ENCODE results near the gene SAE1. TPM values are rescaled to one million over a fixed set of nuclear protein-coding genes. Genes with fewer than 3 reads are reported as not detected.
"Not testable (repeated sequence)": the region's sequence is repeated elsewhere in the genome, so short reads cannot be mapped to it uniquely, and the experiment has no call there.

The SAE1 gene
- total RNA-seq, 1 donor from 2014 or later: 141 TPM

DNA sequence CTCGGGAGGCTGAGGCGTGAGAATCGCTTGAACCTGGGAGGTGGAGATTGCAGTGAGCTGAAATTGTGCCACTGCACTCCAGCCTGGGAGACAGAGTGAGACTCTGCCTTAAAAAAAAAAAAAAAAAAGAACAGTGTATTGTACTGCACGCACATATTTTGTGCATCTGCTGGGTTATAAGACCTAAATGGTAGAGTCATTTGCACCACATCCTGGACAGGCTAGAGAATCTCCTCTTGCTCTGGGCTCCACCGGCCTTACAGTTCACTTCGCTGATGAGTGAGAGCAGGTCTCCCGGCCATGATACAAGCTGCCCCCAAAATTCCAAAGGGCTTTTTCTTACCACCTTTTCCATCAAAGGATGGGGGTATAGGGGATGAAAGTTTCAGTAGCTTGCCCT lies 7.2 kb upstream of the SAE1 start:
- no peaks in the 10 kb centered on the region for H3K4me1 Mint-ChIP-seq (ENCODE audit: low read depth)
- no peak overlapping the region for H3K27ac Mint-ChIP-seq
- no peak overlapping the region for H3K4me3 Mint-ChIP-seq
- no peak for DNase-seq (ENCODE audit: low spot score)
- no peaks in the 10 kb centered on the region for H3K36me3 Mint-ChIP-seq (ENCODE audit: low read depth)
- H3K27me3 Mint-ChIP-seq (ENCODE audit: insufficient read depth): peaks cover 5% of the 10 kb centered on the region
- intact Hi-C loops (cut with micrococcal nuclease): no loop called here
- no peaks in the 10 kb centered on the region for H3K9me3 Mint-ChIP-seq

DNA sequence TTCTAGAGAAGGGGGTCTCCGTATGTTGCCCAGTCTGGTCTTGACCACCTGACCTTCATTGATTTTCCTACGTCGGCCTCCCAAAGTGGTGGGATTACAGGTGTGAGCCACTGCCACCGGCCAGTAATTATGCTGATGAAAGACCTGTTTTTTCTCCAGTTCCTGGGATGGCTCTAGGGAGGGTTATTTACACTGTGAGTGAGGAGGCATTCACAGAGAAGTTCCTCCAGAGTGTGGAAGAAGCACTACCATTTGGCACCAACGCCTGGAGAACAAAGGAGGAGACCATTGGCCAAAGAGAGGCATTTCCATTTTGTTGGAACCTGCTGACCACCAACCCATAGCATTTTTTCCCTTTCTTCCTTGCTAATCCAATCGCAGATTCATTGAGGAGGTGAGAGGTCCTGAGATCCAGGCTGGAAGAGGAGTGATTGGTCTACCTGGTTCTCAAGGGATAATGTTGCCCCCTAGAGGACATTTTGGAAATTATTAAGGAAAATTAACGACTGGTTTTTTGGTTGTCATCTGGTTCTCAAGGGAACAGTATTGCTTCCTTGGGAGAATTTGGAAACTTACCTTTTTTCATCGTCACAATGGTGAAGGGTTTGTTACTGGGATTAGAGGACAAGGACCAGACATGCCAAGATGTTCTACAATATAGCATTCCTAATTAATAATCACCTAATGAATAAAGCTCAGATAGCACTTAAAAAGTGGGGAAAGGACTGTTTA lies 5.5 kb upstream of the SAE1 start:
- Mint-ChIP-seq H3K9me3 (no peaks in the 10 kb centered on the region), H3K27me3 (ENCODE audit: insufficient read depth) (peaks cover 5% of the 10 kb centered on the region), H3K4me3 (no peak overlapping the region), H3K4me1 (ENCODE audit: low read depth) (peaks cover 4% of the 10 kb centered on the region), H3K36me3 (ENCODE audit: low read depth) (no peaks in the 10 kb centered on the region), H3K27ac (no peak overlapping the region)
- intact Hi-C loops (cut with micrococcal nuclease): loop anchor here (1.0 kb wide), 3 partner anchors 46 to 112 kb away; no protein-coding TSS in a partner anchor
- no peak for DNase-seq (ENCODE audit: low spot score)

DNA sequence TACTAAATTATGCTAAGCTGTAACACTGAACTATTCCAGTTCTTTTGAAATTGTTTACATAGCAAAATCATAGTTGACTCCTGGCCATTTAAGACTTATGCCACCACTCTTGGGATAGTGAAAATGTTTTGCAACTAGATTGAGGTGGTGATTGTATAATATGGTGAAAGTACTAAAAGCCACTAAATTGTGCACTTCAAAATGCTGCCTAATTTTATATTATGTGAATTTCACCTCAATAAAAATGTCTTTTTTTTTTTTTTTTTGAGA lies 5.0 kb upstream of the SAE1 start:
- H3K9me3 Mint-ChIP-seq: peaks cover 3% of the 10 kb centered on the region
- intact Hi-C loops (cut with micrococcal nuclease): loop anchor here (1.0 kb wide), 3 partner anchors 46 to 112 kb away; no protein-coding TSS in a partner anchor
- no peak overlapping the region for H3K27ac Mint-ChIP-seq
- peaks cover 9% of the 10 kb centered on the region for H3K4me1 Mint-ChIP-seq (ENCODE audit: low read depth)
- peaks cover 5% of the 10 kb centered on the region for H3K27me3 Mint-ChIP-seq (ENCODE audit: insufficient read depth)
- no peak overlapping the region for H3K4me3 Mint-ChIP-seq
- peaks cover 4% of the 10 kb centered on the region for H3K36me3 Mint-ChIP-seq (ENCODE audit: low read depth)
- DNase-seq (ENCODE audit: low spot score): no peak

DNA sequence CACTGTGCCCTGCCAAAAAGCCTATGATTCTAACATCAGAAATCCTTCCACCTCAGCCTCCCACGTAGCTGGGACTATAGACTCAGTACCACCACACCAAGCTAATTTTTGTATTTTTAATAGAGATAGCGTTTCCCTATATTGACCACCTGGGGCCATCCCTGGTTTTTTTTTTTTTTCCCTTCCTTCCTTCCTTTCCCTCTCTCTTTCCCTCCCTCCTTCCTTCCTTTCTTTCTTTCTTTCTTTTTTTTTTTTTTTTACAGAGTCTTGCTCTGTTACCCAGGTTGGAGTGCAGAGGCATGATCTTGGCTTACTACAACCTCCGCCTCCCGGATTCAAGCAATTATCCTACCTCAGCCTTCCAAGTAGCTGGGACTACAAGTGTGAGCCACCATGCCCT lies 1.1 kb upstream of the SAE1 start:
- H3K27me3 Mint-ChIP-seq (ENCODE audit: insufficient read depth): peaks cover 4% of the 10 kb centered on the region
- H3K36me3 Mint-ChIP-seq (ENCODE audit: low read depth): peaks cover 28% of the 10 kb centered on the region
- intact Hi-C loops (cut with micrococcal nuclease): no loop called here
- no peak for DNase-seq (ENCODE audit: low spot score)
- peaks cover 46% of the 10 kb centered on the region for H3K4me1 Mint-ChIP-seq (ENCODE audit: low read depth)
- H3K9me3 Mint-ChIP-seq: peaks cover 3% of the 10 kb centered on the region
- H3K27ac Mint-ChIP-seq: no peak overlapping the region
- H3K4me3 Mint-ChIP-seq: peak overlapping the region; percentile 13

DNA sequence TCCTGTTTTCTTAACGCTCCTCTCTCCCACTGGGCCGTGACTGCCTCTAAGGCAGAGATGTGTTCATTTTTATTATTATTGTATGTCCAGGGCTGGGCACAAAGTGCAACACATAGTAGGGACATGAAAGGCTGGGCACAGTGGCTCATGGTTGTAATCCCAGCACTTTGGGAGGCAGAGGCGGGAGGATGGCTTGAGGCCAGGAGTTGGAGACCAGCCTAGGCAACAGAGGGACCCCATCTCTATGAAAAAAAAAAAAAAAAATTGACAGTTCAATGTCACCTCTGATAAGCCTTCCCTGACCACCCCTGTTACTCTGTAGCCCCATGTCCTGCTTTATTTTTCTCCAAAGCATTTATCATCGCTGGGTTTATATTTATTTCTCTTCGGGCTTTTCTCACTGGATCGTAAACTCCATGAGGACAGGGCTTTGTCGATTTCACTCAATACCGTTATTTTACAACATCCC lies 481 bp upstream of the SAE1 start:
- Mint-ChIP-seq H3K9me3 (peaks cover 3% of the 10 kb centered on the region), H3K36me3 (ENCODE audit: low read depth) (peaks cover 31% of the 10 kb centered on the region), H3K27ac (peak overlapping the region; percentile 97), H3K27me3 (ENCODE audit: insufficient read depth) (peaks cover 4% of the 10 kb centered on the region), H3K4me3 (peak overlapping the region; percentile 100), H3K4me1 (ENCODE audit: low read depth) (peaks cover 51% of the 10 kb centered on the region)
- DNase-seq (ENCODE audit: low spot score): no peak
- intact Hi-C loops (cut with micrococcal nuclease): loop anchor here (1.0 to 2.0 kb wide), 5 partner anchors 17 to 144 kb away; partner anchors contain the start of genes INAFM1 and ZC3H4

GRCh38 chr19:47132194-47132852 lies 1.7 kb downstream of the SAE1 start:
- DNase-seq (ENCODE audit: low spot score): no peak
- intact Hi-C loops (cut with micrococcal nuclease): no loop called here
- peaks cover 3% of the 10 kb centered on the region for H3K9me3 Mint-ChIP-seq
- H3K36me3 Mint-ChIP-seq (ENCODE audit: low read depth): peaks cover 35% of the 10 kb centered on the region
- H3K4me1 Mint-ChIP-seq (ENCODE audit: low read depth): peaks cover 56% of the 10 kb centered on the region
- H3K27ac Mint-ChIP-seq: peak overlapping the region; percentile 52
- peak overlapping the region; percentile 100 for H3K4me3 Mint-ChIP-seq
- H3K27me3 Mint-ChIP-seq (ENCODE audit: insufficient read depth): peaks cover 2% of the 10 kb centered on the region

DNA sequence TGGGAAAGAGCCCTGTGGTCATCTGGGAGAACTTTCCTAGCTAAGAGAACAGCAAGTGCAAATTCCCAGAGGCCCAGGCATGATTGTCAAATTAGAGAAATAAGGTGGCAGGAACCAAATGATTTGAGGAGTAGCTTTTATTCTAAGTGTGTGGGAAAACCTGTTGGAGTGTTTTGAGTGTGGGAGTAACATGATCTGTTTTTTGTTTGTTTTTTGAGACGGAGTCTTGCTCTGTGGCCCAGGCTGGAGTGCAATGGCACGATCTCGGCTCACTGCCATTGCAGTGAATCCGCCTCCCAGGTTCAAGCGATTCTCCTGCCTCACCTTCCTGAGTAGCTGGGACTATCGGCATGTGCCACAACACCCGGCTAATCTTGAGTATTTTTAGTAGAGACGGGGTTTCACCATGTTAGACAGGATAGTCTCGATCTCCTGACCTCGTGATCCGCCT lies 2.4 kb downstream of the SAE1 start:
- Mint-ChIP-seq H3K4me1 (ENCODE audit: low read depth) (peaks cover 56% of the 10 kb centered on the region), H3K36me3 (ENCODE audit: low read depth) (peaks cover 35% of the 10 kb centered on the region), H3K27me3 (ENCODE audit: insufficient read depth) (peaks cover under 1% of the 10 kb centered on the region), H3K27ac (peak overlapping the region; percentile 9), H3K9me3 (peaks cover 3% of the 10 kb centered on the region), H3K4me3 (peak overlapping the region; percentile 34)
- no peak for DNase-seq (ENCODE audit: low spot score)
- intact Hi-C loops (cut with micrococcal nuclease): no loop called here

GRCh38 chr19:47134545-47134944 lies 3.9 kb downstream of the SAE1 start:
- peaks cover 3% of the 10 kb centered on the region for H3K9me3 Mint-ChIP-seq
- intact Hi-C loops (cut with micrococcal nuclease): no loop called here
- H3K36me3 Mint-ChIP-seq (ENCODE audit: low read depth): peaks cover 41% of the 10 kb centered on the region
- H3K27ac Mint-ChIP-seq: peak overlapping the region; percentile 53
- H3K4me3 Mint-ChIP-seq: peak overlapping the region; percentile 2
- H3K4me1 Mint-ChIP-seq (ENCODE audit: low read depth): peaks cover 62% of the 10 kb centered on the region
- no peaks in the 10 kb centered on the region for H3K27me3 Mint-ChIP-seq (ENCODE audit: insufficient read depth)
- DNase-seq (ENCODE audit: low spot score): no peak

DNA sequence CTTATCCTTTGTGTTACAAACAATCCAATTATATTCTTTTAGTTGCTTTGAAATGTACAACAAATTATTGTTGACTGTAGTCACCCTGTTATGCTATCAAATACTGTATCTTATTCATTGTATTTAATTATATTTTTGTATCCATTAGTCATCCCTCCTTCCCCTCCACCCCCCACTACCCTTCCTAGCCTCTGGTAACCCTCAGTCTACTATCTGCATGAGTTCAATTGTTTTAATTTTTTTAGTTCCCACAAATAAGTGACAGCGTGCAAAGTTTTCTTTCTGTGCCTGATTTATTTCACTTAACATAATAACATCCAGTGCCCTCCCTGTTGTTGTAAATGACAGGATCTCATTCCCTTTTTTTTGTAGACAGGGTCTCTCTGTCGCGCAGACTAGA lies 4.5 kb downstream of the SAE1 start:
- Mint-ChIP-seq H3K9me3 (peaks cover 3% of the 10 kb centered on the region), H3K36me3 (ENCODE audit: low read depth) (peaks cover 41% of the 10 kb centered on the region), H3K4me1 (ENCODE audit: low read depth) (peaks cover 58% of the 10 kb centered on the region), H3K27ac (peak overlapping the region; percentile 74), H3K27me3 (ENCODE audit: insufficient read depth) (no peaks in the 10 kb centered on the region), H3K4me3 (peak overlapping the region; percentile 42)
- no peak for DNase-seq (ENCODE audit: low spot score)
- intact Hi-C loops (cut with micrococcal nuclease): no loop called here

DNA sequence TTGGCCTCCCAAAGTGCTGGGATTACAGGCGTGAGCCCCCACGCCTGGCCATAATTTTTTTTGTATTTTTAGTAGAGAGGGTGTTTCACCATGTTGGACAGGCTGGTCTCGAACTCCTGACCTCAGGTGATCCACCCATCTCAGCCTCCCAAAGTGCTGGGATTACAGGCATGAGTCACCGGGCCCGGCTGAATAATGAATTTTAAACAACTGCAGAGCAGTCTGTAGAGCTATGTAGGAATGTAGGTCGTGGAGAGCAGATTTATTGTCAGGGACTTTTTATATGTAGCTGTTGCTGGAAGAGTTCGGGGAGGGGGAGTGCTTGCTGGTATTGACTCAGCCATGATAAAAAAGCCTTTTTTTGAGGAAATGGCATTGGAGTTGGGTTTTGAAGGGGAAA lies 10.6 kb downstream of the SAE1 start:
- DNase-seq (ENCODE audit: low spot score); H3K4me3 Mint-ChIP-seq; intact Hi-C loops (cut with micrococcal nuclease); H3K27me3 Mint-ChIP-seq (ENCODE audit: insufficient read depth); H3K9me3 Mint-ChIP-seq; H3K27ac Mint-ChIP-seq: not testable (repeated sequence)
- Mint-ChIP-seq H3K36me3 (ENCODE audit: low read depth) (peaks cover 31% of the 10 kb centered on the region), H3K4me1 (ENCODE audit: low read depth) (peaks cover 36% of the 10 kb centered on the region)

- H3K4me3 Mint-ChIP-seq: no peak overlapping the region
- H3K27ac Mint-ChIP-seq: no peak overlapping the region
Measured at GRCh38 chr19:47141695-47142094, 11.1 kb downstream of the SAE1 start.

GRCh38 chr19:47142779-47143178 lies 12.1 kb downstream of the SAE1 start:
- peaks cover 38% of the 10 kb centered on the region for H3K36me3 Mint-ChIP-seq (ENCODE audit: low read depth)
- no peak overlapping the region for H3K27ac Mint-ChIP-seq
- no peaks in the 10 kb centered on the region for H3K27me3 Mint-ChIP-seq (ENCODE audit: insufficient read depth)
- H3K4me3 Mint-ChIP-seq: no peak overlapping the region
- no peaks in the 10 kb centered on the region for H3K9me3 Mint-ChIP-seq
- H3K4me1 Mint-ChIP-seq (ENCODE audit: low read depth): peaks cover 46% of the 10 kb centered on the region
- intact Hi-C loops (cut with micrococcal nuclease): no loop called here
- no peak for DNase-seq (ENCODE audit: low spot score)

More at GRCh38 chr19:47141695-47142094, 11.1 kb downstream of the SAE1 start:
- intact Hi-C loops (cut with micrococcal nuclease): no loop called here
- Mint-ChIP-seq H3K9me3 (no peaks in the 10 kb centered on the region), H3K4me1 (ENCODE audit: low read depth) (peaks cover 41% of the 10 kb centered on the region), H3K27me3 (ENCODE audit: insufficient read depth) (no peaks in the 10 kb centered on the region), H3K36me3 (ENCODE audit: low read depth) (peaks cover 35% of the 10 kb centered on the region)
- DNase-seq (ENCODE audit: low spot score): no peak

DNA sequence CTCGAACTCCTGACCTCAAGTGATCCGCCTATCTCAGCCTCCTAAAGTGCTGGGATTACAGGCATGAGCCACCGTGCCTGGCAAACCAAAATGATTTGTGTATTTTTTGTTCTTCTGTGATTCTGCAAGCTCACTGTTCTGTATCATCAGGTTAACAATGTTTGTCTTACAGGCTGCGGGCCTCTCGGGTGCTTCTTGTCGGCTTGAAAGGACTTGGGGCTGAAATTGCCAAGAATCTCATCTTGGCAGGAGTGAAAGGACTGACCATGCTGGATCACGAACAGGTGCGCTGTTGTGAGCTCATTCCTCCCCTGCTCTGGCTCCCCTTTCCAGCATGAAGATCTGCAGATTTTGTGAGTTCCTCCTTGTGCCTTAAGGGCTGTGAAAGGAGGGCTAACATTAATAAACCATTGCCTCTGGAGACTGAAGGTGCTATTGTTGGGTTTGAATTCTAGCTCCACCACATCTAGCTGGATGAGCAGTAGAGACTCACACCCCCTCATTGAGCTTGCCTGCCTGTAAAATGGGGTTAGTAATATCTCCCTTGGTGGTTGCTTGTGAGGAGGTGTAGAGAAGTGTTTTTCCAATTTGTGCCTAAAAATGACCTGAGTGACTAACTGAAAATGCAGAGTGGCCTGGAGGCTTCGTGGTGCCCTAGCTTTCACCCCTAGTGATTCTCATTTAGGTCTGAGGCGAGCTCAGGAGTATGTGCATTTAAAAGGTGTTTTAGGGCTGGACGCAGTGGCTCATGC lies 12.9 kb downstream of the SAE1 start:
- Mint-ChIP-seq H3K4me1 (ENCODE audit: low read depth) (peaks cover 51% of the 10 kb centered on the region), H3K36me3 (ENCODE audit: low read depth) (peaks cover 39% of the 10 kb centered on the region), H3K27ac (peak overlapping the region; percentile 48), H3K27me3 (ENCODE audit: insufficient read depth) (no peaks in the 10 kb centered on the region), H3K9me3 (no peaks in the 10 kb centered on the region), H3K4me3 (no peak overlapping the region)
- DNase-seq (ENCODE audit: low spot score): no peak
- intact Hi-C loops (cut with micrococcal nuclease): no loop called here
